ENCODE results near the gene CREBBP. TPM values are rescaled to one million over a fixed set of nuclear protein-coding genes. Genes with fewer than 3 reads are reported as not detected.

The CREBBP gene
- total and polyA plus RNA-seq, 9 of the 15 experiments (the other 6 are each of a cell fraction or from before 2014, with no cell fraction given) = 0.70 to 24.8 (median 5.6) TPM

GRCh38 chr16:3881499-3881990, 1.0 kb upstream of the CREBBP start:
- Histone ChIP-seq H3K4me1 (replicated peaks in 1 of 2; ENCODE audit: control insufficient read depth in 2 of 2, insufficient read depth in 2 of 2, low read length in 2 of 2) (peaks cover 11 to 19% of the 10 kb centered on the region in 2 experiments), H4K20me1 (replicated peaks; ENCODE audit: control insufficient read depth, insufficient read depth, low read length) (peaks cover 23% of the 10 kb centered on the region), H3K9ac (ENCODE audit: insufficient read depth in 1 of 2, low read depth in 2 of 2, low read length in 2 of 2) (peak overlapping the region; percentile 80 to 98), H3K4me2 (ENCODE audit: insufficient read depth, low read length) (peak overlapping the region; percentile 86), H3K9me1 (ENCODE audit: control insufficient read depth, insufficient read depth, low read length) (no peaks in the 10 kb centered on the region), H3K79me2 (ENCODE audit: control insufficient read depth, insufficient read depth, low read length) (peaks cover 33% of the 10 kb centered on the region), H3K4me3 (peak overlapping the region; percentile 68), H2AFZ (ENCODE audit: low read depth, low read length) (peak overlapping the region; percentile 85), H3K36me3 (ENCODE audit: control insufficient read depth, insufficient read depth, low read length) (peaks cover 6% of the 10 kb centered on the region; the same call in 1 of the 3 replicates), H3K9me3 (replicated peaks; ENCODE audit: control insufficient read depth, insufficient read depth, low read depth, low read length) (no peaks in the 10 kb centered on the region), H3K27me3 (ENCODE audit: control insufficient read depth in 2 of 2, insufficient read depth in 2 of 2, low read length in 2 of 2) (no peaks in the 10 kb centered on the region), H3K27ac (ENCODE audit: extremely low read depth, low read depth, low read length) (peak overlapping the region; percentile 78; the same call in 1 of the 3 replicates)
- ChIA-PET CTCF (ENCODE audit: low intra/inter-chr PET ratio) (no interaction called here), POLR2A (interaction anchor here (0.6 kb wide), 1 partner anchor 34 kb away, joined by 3 read pairs; no protein-coding TSS in a partner anchor)
- FAIRE-seq (no peak), ATAC-seq (no peak), DNase-seq (ENCODE audit: extremely low read depth in 1 of 4, low spot score in 3 of 4) (peak; percentile 24 to 50 (median 46))
- in situ Hi-C loops (cut with MboI) = no loop called here
- intact Hi-C loops (cut with micrococcal nuclease) = no loop called here
- no TSS peak for BruUV-seq (replicated peaks)
- 41% methylated on average over 26 of the region's 30 CpGs for WGBS (ENCODE audit: insufficient coverage, low coverage, missing lambda C conversion rate)
- TF ChIP-seq RBM17 (IDR thresholded peaks at IDR 0.05; ENCODE audit: borderline replicate concordance, low read depth, low read length) = no peak
- TF ChIP-seq, protein P1, sequence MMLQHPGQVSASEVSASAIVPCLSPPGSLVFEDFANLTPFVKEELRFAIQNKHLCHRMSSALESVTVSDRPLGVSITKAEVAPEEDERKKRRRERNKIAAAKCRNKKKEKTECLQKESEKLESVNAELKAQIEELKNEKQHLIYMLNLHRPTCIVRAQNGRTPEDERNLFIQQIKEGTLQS (IDR thresholded peaks at IDR 0.05) = peak; percentile 23; the same call in 1 of the 2 replicates
- TF ChIP-seq, protein P1 (CRISPR knock-in tag; conservative IDR thresholded peaks at IDR 0.05) = no peak
- TF ChIP-seq ZBTB33 (CRISPR knock-in tag; IDR thresholded peaks at IDR 0.05) = peak; percentile 89
- TF ChIP-seq, protein P2, sequence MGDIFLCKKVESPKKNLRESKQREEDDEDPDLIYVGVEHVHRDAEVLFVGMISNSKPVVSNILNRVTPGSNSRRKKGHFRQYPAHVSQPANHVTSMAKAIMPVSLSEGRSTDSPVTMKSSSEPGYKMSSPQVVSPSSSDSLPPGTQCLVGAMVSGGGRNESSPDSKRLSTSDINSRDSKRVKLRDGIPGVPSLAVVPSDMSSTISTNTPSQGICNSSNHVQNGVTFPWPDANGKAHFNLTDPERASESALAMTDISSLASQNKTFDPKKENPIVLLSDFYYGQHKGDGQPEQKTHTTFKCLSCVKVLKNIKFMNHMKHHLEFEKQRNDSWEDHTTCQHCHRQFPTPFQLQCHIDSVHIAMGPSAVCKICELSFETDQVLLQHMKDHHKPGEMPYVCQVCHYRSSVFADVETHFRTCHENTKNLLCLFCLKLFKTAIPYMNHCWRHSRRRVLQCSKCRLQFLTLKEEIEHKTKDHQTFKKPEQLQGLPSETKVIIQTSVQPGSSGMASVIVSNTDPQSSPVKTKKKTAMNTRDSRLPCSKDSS (IDR thresholded peaks at IDR 0.05; ENCODE audit: low read depth, partially characterized antibody) = no peak
- TF ChIP-seq, protein P3, sequence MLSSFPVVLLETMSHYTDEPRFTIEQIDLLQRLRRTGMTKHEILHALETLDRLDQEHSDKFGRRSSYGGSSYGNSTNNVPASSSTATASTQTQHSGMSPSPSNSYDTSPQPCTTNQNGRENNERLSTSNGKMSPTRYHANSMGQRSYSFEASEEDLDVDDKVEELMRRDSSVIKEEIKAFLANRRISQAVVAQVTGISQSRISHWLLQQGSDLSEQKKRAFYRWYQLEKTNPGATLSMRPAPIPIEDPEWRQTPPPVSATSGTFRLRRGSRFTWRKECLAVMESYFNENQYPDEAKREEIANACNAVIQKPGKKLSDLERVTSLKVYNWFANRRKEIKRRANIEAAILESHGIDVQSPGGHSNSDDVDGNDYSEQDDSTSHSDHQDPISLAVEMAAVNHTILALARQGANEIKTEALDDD (IDR thresholded peaks at IDR 0.05) = no peak
- TF ChIP-seq RBFOX2 (IDR thresholded peaks at IDR 0.05; ENCODE audit: low read depth, low read length) = no peak
- no peak for TF ChIP-seq SRF (CRISPR knock-in tag; IDR thresholded peaks at IDR 0.05)
- no peak for TF ChIP-seq MAZ (CRISPR knock-in tag; conservative IDR thresholded peaks at IDR 0.05 in 1 of 2, IDR thresholded peaks at IDR 0.05 in 1 of 2)
- TF ChIP-seq MTA1 (IDR thresholded peaks at IDR 0.05; ENCODE audit: borderline replicate concordance) = no peak; the same call in 1 of the 2 replicates
- peak; percentile 59; the same call in 1 of the 2 replicates for TF ChIP-seq SAFB (IDR thresholded peaks at IDR 0.05; ENCODE audit: borderline replicate concordance, low read depth, low read length)
- TF ChIP-seq MCM7 (IDR thresholded peaks at IDR 0.05) = no peak
- TF ChIP-seq SMARCA4 (IDR thresholded peaks at IDR 0.05) = 0 out of 2 replicates have a peak, but pooled peaks have one; percentile 20
- no peak for TF ChIP-seq ZNF79 (CRISPR knock-in tag; IDR thresholded peaks at IDR 0.05; ENCODE audit: low read depth)

Measured in K562 (cell line).